ENCODE measurements around the gene RNF220.

GRCh38 chr1:44611866-44612265, 206.8 kb downstream of the RNF220 start:
- TF ChIP-seq EZH2 (IDR thresholded peaks at IDR 0.05) (no peak), POLR2AphosphoS5 (IDR thresholded peaks at IDR 0.05; ENCODE audit: borderline replicate concordance, low read depth, low read length) (no peak), FOXP2 (optimal IDR thresholded peaks at IDR 0.05; ENCODE audit: control extremely low read depth, extremely low read length, insufficient read depth) (no peak)

Measured in SK-N-MC (cell line).